Skin epidermis (tissue), 12 donors: ENCODE results near the gene IQGAP1.
"Not testable (repeated sequence)": the region's sequence is repeated elsewhere in the genome, so short reads cannot be mapped to it uniquely, and the experiment has no call there.

ENCODE experiments used
- H3K27ac ChIP-seq, 21 experiments: fragments of 200-600 bp; sonication (generic) in 11 of 21; one replicate each; pipeline ENCODE4 v1.5.0; 2020; ENCODE audit warnings: mild to moderate bottlenecking in 3 of 21, inconsistent platforms in 2 of 21, moderate library complexity in 2 of 21
- H3K4me3 ChIP-seq, 7 experiments: fragments of 200-600 bp; sonication (generic) in 2 of 7; one replicate each; pipeline ENCODE4 v1.5.0; 2020; ENCODE audit warnings: inconsistent platforms in 2 of 7, mild to moderate bottlenecking in 2 of 7, moderate library complexity in 1 of 7

Gene IQGAP1

DNA sequence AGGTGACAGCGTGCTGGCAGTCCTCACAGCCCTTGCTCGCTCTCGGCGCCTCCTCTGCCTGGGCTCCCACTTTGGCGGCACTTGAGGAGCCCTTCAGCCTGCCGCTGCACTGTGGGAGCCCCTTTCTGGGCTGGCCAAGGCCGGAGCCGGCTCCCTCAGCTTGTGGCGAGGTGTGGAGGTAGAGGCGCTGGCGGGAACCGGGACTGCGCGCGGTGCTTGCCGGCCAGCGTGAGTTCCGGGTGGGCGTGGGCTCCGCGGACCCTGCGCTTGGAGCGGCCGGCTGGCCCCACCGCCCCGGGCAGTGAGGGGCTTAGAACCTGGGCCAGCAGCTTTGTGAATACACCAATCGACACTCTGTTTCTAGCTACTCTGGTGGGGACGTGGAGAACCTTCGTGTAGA is 122.7 kb downstream of the IQGAP1 start:
- not testable (repeated sequence) for H3K27ac ChIP-seq, H3K4me3 ChIP-seq

DNA sequence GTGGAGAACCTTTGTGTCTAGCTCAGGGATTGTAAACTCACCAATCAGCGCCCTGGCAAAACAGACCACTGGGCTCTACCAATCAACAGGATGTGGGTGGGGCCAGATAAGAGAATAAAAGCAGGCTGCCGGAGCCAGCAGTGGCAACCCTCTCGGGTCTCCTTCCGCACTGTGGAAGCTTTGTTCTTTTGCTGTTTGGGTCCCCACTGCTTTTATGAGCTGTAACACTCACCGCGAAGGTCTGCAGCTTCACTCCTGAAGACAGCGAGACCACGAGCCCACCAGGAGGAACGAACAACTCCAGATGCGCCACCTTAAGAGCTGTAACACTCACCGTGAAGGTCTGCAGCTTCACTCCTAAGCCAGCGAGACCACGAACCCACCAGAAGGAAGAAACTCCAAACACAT is 123.2 kb downstream of the IQGAP1 start:
- not testable (repeated sequence) for H3K4me3 ChIP-seq, H3K27ac ChIP-seq

DNA sequence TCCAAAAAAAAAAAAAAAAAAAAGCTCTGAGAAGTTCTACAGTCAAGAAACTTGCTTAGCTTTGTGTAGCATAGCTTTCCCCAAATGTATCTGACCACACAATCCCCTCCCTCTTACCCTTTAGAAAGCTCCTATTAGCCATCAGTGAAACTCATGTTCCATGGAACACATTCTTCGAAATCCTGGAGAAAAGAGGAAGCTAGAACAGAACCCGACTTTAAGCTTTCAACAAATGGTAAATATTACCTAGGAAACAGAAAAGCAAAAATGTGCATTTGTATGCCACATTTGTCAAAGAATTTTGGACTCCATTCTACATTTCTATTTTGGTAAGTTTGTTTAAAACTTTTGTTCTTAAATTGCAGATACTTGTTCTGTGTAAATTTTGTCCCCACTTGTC is 124.2 kb downstream of the IQGAP1 start:
- Histone ChIP-seq H3K27ac (no peak overlapping the region), H3K4me3 (no peak overlapping the region)

DNA sequence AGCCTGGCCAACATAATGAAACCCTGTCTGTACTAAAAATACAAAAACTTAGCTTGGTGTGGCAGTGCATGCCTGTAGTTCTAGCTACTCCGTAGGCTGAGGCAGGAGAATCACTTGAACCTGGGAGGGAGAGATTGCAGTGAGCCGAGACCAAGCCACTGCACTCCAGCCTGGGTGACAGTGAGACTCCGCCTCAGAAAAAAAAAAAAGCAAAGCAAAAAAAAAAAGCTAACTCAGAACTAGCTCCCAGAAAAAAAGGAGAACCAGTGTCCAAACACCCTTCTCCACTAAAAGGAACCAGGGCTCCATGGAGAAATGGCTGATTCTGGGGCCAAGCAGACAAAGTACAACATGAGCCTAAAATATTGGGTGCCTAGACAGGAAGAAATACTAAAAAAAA is 124.9 kb downstream of the IQGAP1 start:
- H3K4me3 ChIP-seq: no peak overlapping the region

DNA sequence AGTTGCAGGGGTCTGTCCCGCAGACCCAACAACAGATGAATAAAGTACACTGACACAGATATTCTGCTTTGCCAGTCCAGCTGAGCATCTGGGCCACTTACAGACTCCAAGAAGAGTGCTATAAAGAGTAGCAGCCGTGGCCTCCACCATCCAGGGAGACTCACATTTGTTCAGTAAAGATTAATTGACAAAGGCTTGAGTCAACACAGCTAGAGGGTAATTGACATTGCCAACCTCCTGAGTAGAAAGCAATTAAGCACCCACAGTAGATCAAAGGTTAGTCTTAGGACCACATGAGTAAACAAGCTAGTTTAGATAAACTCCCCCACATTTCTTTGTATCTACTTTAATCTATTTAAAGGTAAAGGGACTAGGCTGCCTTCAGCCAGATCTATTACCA is 125.4 kb downstream of the IQGAP1 start:
- H3K4me3 ChIP-seq: no peak overlapping the region
- H3K27ac ChIP-seq: no peak overlapping the region

More for the DNA sequence above, 124.9 kb downstream of the IQGAP1 start:
- no peak overlapping the region for H3K27ac ChIP-seq

DNA sequence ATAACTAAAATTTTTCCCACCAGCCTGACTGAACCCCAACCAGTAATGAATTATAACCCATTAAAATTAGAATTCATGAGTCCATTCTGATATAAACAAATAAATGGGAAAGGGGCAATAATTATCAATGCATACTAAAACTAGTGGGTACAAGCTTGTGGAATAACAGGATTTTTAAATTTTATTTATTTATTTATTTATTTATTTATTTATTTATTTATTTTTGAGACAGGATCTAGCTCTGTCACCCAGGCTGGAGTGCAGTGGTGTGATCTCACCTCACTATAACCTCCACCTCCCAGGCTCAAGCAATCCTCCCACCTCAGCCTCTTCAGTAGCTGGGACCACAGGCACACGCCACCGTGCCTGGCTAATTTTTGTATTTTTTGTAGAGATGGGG is 125.9 kb downstream of the IQGAP1 start:
- H3K27ac ChIP-seq, H3K4me3 ChIP-seq: not testable (repeated sequence)

DNA sequence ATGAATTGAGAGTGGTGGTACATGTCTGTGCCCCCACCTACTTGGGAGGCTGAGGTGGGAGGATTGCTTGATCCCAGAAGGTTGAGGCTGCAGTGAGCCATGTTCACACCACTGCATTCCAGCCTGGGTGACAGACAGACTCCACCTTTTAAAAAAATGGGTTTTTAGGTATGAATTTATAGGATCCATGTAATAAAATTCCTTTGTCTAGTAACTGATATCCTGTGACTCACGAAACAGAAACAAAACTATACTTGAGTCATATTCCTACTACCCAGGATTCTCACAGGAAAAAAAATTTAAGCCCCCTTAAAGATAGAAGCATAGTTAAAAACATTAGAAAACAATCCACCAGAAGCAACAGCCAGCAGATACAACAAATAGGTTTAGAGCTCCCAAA is 131.6 kb downstream of the IQGAP1 start:
- Histone ChIP-seq H3K4me3 (no peak overlapping the region), H3K27ac (no peak overlapping the region)

DNA sequence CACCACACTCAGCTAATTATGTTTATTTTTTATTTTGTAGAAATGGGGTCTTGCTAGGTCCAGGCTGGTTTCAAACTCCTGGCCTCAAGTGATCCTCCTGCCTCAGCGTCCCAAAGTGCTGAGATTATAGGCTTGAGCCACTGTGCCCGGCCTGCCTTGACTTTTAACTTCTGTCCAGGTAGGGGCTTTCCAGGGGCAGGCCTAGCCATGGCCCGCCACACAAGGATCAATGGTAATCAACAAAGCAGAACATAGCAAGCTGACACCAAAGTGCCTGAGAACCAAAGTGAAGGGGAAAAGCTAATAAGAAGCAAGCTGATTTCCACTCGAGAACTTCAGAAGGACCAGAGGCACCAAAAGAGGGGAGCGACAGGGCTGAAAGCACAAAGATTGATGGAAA is 132.3 kb downstream of the IQGAP1 start:
- no peak overlapping the region for H3K4me3 ChIP-seq
- no peak overlapping the region for H3K27ac ChIP-seq

DNA sequence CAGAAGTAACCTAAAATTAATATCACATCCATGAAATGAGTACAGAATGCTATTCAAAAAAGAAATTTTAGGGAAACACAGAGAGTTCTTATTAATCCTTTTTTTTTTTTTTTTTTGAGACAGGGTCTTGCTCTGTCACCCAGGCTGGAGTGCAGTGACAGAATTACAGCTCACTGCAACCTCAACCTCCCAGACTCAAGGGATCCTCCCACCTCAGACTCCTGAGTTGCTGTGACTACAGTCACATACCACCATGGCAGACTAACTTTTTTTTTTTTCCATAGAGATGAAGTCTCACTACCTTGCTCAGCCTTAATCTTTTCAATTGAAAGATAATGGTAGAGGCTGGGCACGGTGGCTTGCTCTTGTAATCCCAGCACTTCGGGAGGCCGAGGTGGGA is 135.3 kb downstream of the IQGAP1 start:
- no peak overlapping the region for H3K4me3 ChIP-seq

DNA sequence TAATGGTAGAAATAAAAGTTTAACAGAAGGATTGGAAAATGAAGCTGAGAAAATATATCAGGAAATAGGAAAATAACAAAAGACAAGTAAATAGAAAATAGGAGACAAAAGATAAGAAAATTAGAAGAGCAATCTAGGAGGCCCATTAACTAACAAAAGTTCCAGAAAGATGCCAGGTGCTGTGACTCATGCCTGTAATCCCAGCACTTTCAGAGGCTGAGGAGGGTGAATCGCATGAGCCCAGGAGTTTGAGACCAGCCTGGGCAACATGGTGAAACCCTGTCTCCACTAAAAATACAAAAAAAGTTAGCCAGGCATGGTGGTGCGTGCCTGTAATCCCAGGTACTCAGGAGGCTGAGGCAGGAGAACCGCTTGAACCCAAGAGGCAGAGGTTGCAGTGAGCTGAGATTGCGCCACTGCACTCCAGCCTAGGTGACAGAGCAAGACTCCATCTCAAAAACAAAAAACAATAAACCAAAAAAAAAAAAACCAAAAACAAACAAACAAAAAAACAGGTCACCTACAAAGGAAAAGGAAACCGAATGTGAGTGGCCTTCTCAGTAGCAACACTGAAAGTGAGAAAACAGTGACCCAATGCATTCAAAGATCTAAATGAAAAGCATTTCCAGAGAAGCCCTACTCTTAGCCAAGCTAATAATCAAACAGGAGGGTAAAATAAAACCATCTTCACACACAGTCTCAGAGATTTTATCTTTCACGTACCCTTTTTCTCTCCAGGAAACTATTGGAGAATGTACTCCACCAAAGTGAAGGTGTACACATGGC is 136.2 kb downstream of the IQGAP1 start:
- not testable (repeated sequence) for H3K27ac ChIP-seq

More for the DNA sequence above, 135.3 kb downstream of the IQGAP1 start:
- H3K27ac ChIP-seq: no peak overlapping the region

DNA sequence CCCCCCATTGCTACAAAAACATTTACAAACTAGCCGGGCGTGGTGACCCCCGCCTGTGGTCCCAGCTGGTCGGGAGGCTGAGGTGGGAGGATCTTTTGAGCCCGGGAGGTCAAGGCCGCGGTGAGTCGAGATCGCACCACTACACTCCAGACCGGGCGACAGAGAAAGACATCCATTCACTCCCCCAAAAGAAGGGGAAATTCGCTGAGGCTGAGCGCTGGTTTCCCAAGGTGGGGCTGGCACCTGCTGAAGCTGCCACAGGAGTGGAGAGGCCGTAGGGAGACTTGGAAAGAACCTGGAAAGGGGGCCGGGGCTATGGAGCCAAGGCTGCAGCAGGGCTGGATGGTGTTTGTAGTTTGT is 140.9 kb downstream of the IQGAP1 start:
- H3K27ac ChIP-seq: peak overlapping the region in 18 of 21 experiments; percentile 86 to 96 (median 92)

More for the DNA sequence above, 136.2 kb downstream of the IQGAP1 start:
- H3K4me3 ChIP-seq: not testable (repeated sequence)

DNA sequence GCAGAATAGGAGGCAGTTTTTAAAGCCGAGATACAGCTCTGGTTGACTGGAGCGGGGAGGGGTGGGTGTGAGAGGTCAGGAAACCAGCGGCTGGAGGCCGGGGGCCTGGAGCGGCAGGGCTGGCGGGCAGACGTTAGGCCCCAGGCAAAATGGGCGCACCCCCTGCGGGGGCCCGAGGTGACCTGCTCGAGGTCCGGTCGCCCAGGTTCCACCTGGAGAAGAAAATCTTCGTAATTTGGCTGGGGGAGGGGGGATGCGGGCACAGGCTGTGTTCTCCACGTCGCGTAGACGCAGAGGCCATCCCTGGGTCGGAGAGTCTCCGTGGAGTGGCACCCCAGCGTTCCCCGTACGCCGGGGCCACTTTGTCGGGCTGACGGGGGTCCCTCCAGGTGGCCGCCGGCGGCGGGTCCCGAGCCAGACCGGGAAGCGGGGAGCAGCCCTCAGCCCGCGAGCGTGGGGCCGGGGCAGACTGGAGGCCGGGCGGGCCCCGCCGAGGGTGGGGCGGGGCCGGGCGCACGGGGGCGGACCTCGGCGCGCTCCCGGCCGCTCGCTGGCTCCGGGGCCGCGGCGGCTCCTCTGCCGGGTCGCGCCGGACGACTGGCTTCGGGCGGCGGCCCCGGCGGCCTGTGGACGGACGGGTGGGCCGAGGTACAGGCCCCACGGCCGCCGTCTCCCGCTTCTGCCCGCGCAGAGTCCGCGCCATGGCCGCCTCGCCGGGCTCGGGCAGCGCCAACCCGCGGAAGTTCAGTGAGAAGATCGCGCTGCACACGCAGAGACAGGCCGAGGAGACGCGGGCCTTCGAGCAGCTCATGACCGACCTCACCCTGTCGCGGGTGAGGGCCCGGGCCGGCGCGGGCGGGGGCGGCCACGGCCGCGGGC is 141.6 kb downstream of the IQGAP1 start, which contains the start of gene CRTC3:
Gene CRTC3, plus strand, starts transcription at position 553 of the 879 bp plus-strand sequence. Its CDS starts 149 bp downstream, at position 702.
- H3K27ac ChIP-seq: peak within 1 kb of the TSS; percentile 78 to 96 (median 92)
- peak within 1 kb of the TSS; percentile 65 to 94 (median 80) for H3K4me3 ChIP-seq

More for the DNA sequence above, 140.9 kb downstream of the IQGAP1 start:
- peak overlapping the region; percentile 65 to 94 (median 80) for H3K4me3 ChIP-seq

DNA sequence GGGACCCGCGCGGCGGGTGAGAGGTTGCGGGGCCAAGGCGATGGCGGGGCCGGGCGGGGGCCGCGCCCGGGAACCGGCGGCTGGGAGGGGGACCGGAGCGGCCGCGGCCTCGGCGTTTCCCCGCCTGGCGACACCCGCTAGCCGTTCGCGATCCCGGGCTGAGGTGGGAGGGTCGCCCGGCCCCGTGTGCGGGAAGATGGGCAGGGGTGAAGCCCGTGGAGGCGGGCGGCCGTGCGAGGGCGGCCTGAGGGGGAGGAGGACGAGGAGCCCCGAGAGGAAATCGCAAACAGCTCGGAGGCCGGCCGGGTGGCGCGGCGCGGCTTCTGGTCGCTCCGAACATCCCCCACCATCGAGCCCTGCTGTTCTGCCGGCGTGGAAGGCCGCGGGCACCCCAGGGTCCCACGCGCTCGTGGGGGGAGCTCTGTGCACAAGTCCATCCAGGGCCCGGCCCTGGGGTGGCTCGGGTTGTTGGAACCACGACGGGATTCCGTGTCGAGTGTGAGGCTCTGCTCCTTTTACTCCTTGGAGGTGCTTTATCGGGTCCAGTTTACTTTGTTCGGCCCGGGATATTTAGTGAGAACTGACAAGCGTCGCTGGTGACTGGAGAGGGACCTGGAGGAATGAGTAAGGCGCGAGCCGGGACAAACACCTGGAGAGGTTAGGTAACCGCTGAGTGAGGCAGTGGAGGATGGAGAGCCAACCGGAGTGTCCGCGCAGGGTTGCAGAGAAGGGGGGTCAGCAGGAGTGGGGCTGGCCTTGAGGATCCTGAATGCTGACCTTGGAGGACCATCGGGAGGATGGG is 142.4 kb downstream of the IQGAP1 start:
- peak overlapping the region; percentile 78 to 96 (median 92) for H3K27ac ChIP-seq

DNA sequence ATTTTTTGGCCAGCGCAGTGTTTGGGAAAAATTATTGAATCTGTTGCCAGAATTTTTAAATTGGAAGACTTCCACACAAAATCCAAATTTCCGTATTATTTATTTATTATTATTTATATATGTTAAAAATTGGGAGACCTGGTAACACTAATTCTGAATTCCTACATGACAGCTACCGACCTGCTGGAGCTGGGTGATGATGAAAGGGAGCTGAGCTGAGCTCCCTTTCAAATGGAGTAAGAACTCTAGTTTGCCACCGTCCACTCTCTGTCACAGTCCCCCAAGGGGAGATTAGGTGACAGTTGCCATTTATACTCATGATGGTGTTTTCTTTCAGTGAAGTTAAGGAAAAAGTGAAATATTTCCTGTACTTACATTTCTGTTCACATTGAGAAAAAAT is 143.1 kb downstream of the IQGAP1 start:
- H3K27ac ChIP-seq: peak overlapping the region in 10 of 21 experiments; percentile 91 to 96 (median 94)
- H3K4me3 ChIP-seq: peak overlapping the region; percentile 65 to 94 (median 80)

More for the DNA sequence above, 142.4 kb downstream of the IQGAP1 start:
- peak overlapping the region; percentile 65 to 94 (median 80) for H3K4me3 ChIP-seq

DNA sequence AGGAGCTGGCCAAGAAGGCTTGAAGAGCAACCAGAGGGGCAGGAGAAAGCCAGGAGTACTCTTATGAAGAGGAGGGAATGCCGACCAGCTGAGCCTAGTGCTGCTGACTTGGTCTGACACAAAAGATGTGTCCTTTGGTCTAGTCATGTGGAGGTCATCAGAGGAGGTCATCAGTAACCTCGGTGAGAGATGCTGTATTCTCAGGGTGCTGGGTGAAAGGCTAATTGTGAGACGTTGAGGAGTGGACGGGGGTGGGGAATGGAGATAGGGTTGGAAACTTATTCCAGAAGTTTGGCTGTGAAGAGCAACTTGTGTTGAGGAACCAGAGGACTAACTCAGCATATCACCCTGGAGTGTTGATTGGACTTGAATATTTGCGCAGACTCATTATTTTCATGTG is 147.2 kb downstream of the IQGAP1 start:
- H3K4me3 ChIP-seq: no peak overlapping the region
- H3K27ac ChIP-seq: no peak overlapping the region

DNA sequence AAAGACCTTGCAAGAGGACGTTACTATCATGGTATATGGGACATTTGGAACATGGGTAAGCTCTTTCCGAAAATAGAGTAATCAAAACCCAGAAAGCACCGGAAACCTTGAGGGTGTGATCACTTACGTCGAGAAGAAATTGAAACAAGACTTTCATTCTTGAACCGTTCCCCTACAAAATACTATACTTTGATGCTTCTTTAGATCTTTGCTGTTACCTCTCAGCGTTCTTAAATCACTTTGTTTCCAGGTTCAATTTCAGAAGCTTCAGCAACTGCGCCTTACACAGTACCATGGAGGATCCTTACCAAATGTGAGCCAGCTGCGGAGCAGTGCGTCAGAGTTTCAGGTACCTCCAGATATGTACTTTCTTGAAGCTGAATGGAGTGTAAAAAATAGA is 151.7 kb downstream of the IQGAP1 start:
- no peak overlapping the region for H3K4me3 ChIP-seq
- H3K27ac ChIP-seq: peak overlapping the region in 2 of 21 experiments; percentile 4 to 32

DNA sequence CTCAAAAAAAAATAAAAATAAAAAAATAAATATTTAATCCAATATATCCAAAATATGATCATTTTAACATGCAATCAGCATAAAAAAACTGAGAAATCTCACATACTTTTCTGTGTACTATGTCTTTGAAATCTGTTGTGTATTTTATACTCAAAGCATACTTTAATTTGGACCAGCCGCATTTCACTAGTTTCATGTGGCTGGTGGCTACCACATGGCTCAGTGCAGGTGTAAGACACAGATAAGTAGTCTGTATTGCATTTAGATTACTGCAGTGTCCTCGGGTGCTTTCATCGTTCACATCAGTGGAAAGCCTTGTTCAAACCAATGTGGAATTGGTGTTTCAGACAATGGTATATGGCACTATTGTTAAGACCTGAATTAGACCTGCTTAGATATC is 152.7 kb downstream of the IQGAP1 start:
- no peak overlapping the region for H3K4me3 ChIP-seq
- no peak overlapping the region for H3K27ac ChIP-seq

DNA sequence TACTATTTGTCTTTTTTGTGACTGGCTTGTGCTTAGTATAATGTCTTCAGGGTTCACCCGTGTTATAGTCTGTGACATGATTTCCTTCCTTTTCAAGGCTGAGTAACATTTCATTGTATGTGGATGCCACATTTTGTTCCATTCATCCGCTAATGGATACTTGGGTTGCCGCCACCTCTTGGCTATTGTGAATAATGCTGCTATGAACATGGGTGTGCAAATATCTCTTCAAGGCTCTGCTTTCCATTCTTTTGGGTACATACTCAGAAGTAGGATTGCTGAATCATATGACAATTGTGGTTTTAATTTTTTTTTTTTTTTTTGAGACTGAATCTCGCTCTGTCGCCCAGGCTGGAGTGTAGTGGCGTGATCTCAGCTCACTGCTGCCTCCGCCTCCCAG is 157.1 kb downstream of the IQGAP1 start:
- Histone ChIP-seq H3K27ac (no peak overlapping the region), H3K4me3 (no peak overlapping the region)

DNA sequence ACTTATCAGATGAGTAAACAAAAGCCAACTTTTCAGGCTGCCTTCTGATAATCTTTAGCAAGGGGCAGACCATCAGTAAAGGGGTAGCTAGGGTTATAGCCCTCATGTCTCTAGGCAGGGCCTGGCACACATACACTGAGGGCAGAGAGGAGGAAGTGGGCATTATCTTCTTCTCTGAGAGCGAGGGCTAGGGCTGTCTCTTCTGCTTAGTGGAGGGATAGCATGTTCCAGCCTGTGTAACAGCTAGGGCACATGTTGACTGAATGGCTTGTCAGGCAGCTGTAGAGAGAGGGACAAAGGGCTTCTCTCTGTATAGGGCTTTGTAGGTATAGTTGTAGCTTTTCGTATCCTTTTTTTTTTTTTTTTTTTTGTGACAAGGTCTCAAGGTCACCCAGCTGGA is 159.5 kb downstream of the IQGAP1 start:
- Histone ChIP-seq H3K27ac (peak overlapping the region in 2 of 21 experiments; percentile 2 to 10), H3K4me3 (no peak overlapping the region)

DNA sequence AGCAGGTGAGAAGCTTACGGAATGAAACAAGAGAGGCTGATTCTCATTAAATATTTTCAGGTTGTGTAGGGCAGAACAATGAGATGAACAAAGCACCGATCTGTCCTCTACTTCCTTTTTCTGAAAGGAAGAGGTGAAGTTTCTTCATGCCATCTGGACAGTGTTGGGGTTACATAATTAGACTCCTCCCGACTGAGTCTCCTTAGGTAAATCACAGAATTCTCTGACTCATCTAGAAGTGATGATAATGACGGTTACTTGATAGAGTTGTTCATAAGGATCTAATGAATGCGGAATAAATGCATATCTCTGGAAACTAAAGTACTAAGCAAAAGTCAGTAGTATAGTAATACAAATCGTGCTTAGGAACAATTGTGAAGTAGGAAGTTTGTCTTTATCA is 162.9 kb downstream of the IQGAP1 start:
- H3K4me3 ChIP-seq: no peak overlapping the region
- peak overlapping the region in 3 of 21 experiments; percentile 10 to 31 (median 23) for H3K27ac ChIP-seq
